Stomach (tissue), 9 donors: ENCODE data around the gene PWP1. TPM values are rescaled to one million over a fixed set of nuclear protein-coding genes. Genes with fewer than 3 reads are reported as not detected.

Source experiments
- DNase-seq, 2 donors: peaks; one replicate each; pipeline versions ENCODE4 v3.0.0 to v3.0.0-alpha.2; 2013 to 2019
- H3K27ac ChIP-seq, 5 donors: fragments of 200-600 bp in 4 of 5; sonication (generic) in 4 of 5; one replicate each; pipeline ENCODE4 v1.5.1; 2013 to 2019; ENCODE audit warnings: mild to moderate bottlenecking in 1 of 5, moderate library complexity in 1 of 5
- H3K27me3 ChIP-seq, 3 donors: fragments of 200-600 bp; sonication (generic); one replicate each; pipeline ENCODE4 v1.5.1; 2017 to 2019; ENCODE audit warnings: mixed run types in 1 of 3
- H3K36me3 ChIP-seq, 4 donors: fragments of 200-600 bp; sonication (generic); 1 replicate in 3 of 4; 2 replicates in 1 of 4; pipeline ENCODE4 v1.5.1; 2016 to 2019
- H3K4me1 ChIP-seq, 4 donors: fragments of 200-600 bp; sonication (generic); one replicate each; pipeline ENCODE4 v1.5.1; 2016 to 2019
- H3K4me3 ChIP-seq, 4 donors: fragments of 200-600 bp; sonication (generic) in 3 of 4; one replicate each; pipeline ENCODE4 v1.5.1; 2016 to 2019; ENCODE audit warnings: mild to moderate bottlenecking in 1 of 4
- H3K9me3 ChIP-seq, 4 donors: fragments of 200-600 bp; sonication (generic); one replicate each; pipeline ENCODE4 v1.5.1; 2016 to 2019
- CTCF ChIP-seq, 7 experiments: fragments of 450-650 bp in 4 of 7; fragments of 200-600 bp in 3 of 7; sonication (generic) in 3 of 7; IDR thresholded peaks; one replicate each; pipeline ENCODE4 v1.5.1; 2016 to 2019; ENCODE audit warnings: antibody characterized with exemption in 7 of 7, control low read depth in 2 of 7, mild to moderate bottlenecking in 1 of 7
- EP300 ChIP-seq: sonication (generic); formaldehyde crosslinking; IDR thresholded peaks from one replicate; pipeline ENCODE4 v1.6.1; 2017; ENCODE audit warnings: antibody characterized with exemption
- POLR2A ChIP-seq, 4 donors: fragments of 450-650 bp; IDR thresholded peaks; one replicate each; pipeline ENCODE4 v1.6.1; 2016; ENCODE audit warnings: antibody characterized with exemption in 4 of 4, control low read depth in 2 of 4, mild to moderate bottlenecking in 1 of 4, moderate library complexity in 1 of 4
- POLR2AphosphoS5 ChIP-seq, 3 donors: sonication (generic); formaldehyde crosslinking; IDR thresholded peaks; one replicate each; pipeline ENCODE4 v1.6.1; 2016; ENCODE audit warnings: antibody characterized with exemption in 3 of 3
- WGBS, 5 donors: extraction: QIAGEN DNeasy Blood & Tissue Kit in 3 of 5; methylation state at CpG; one replicate each; pipeline versions ENCODE4 v1.1.5 to v1.1.7; 2013 to 2018; 5-methylcytosine and 5-hydroxymethylcytosine counted together
- intact Hi-C: fragments of 100-400 bp; cut with DNase I; formaldehyde crosslinking; loops from one replicate; pipeline ENCODE4 v1.15.1; 2023; ENCODE audit warnings: low total_unique reads
- polyA plus RNA-seq, 3 donors: library from polyadenylated mRNA; stranded (reverse); fragments of 200-250 nt; gene quantifications; one replicate each; pipeline ENCODE4 v1.2.3, GENCODE V29; 2013
- total RNA-seq, 5 donors: library from RNA; depleted of rRNA; stranded (reverse); fragments of >200 nt; gene quantifications; one replicate each; pipeline versions ENCODE4 v1.1.0 to v1.2.3, GENCODE V29; 2014 to 2016
- donor health status: healthy with polysubstance abuse.
- donor health status: Bipolar disorder and iron deficiency.
- donor health status: healthy.

Gene PWP1
- total and polyA plus RNA-seq, 8 donors = 19.4 to 101 (median 41.2) TPM

GRCh38 chr12:107759410-107759809, 73.8 kb downstream of the PWP1 start:
- Histone ChIP-seq H3K4me3 (peak overlapping the region; percentile 83 to 92 (median 88)), H3K4me1 (peaks cover 27 to 39% (median 35%) of the 10 kb centered on the region in 4 donors), H3K36me3 (peaks cover 18 to 36% (median 34%) of the 10 kb centered on the region in 4 donors), H3K27me3 (no peaks in the 10 kb centered on the region), H3K9me3 (no peaks in the 10 kb centered on the region), H3K27ac (peak overlapping the region in 2 of 5 donors; percentile 79 to 86)
- peak in 1 of 2 donors; percentile 78 for DNase-seq
- 19 to 27% (median 20%) methylated on average over 3 of the region's 3 CpGs for WGBS, 5 donors
- TF ChIP-seq EP300 (no peak), CTCF (IDR thresholded peaks at IDR 0.05) (no peak), POLR2A (IDR thresholded peaks at IDR 0.05) (no peak), POLR2AphosphoS5 (IDR thresholded peaks at IDR 0.05) (peak in 1 of 3 donors; percentile 39)
- intact Hi-C loops = no loop called here

- H3K4me3 ChIP-seq = peak overlapping the region; percentile 83 to 92 (median 88)
- peaks cover 27 to 39% (median 35%) of the 10 kb centered on the region in 4 donors for H3K4me1 ChIP-seq
- intact Hi-C loops = no loop called here
- DNase-seq = peak in 1 of 2 donors; percentile 65
- H3K9me3 ChIP-seq = no peaks in the 10 kb centered on the region
- 1 to 2% (median 1%) methylated on average over 12 to 30 of the region's 30 CpGs for WGBS, 5 donors
- peaks cover 15 to 27% (median 25%) of the 10 kb centered on the region in 4 donors for H3K36me3 ChIP-seq
- TF ChIP-seq POLR2A (IDR thresholded peaks at IDR 0.05) (no peak), EP300 (no peak), POLR2AphosphoS5 (IDR thresholded peaks at IDR 0.05) (no peak), CTCF (IDR thresholded peaks at IDR 0.05) (no peak)
- peak overlapping the region; percentile 73 to 88 (median 82) for H3K27ac ChIP-seq
- no peaks in the 10 kb centered on the region for H3K27me3 ChIP-seq
Measured at GRCh38 chr12:107760207-107760808, 74.7 kb downstream of the PWP1 start.

- peaks cover 27 to 39% (median 35%) of the 10 kb centered on the region in 4 donors for H3K4me1 ChIP-seq
- peak within 1 kb of the TSS; percentile 83 to 92 (median 88) for H3K4me3 ChIP-seq
- peak; percentile 95 to 99 for DNase-seq
- TF ChIP-seq POLR2AphosphoS5 (IDR thresholded peaks at IDR 0.05) = peak; percentile 83 to 97 (median 93)
- TF ChIP-seq EP300 = no peak
- peak in 2 of 7 experiments; percentile 47 to 49 for TF ChIP-seq CTCF (IDR thresholded peaks at IDR 0.05)
- TF ChIP-seq POLR2A (IDR thresholded peaks at IDR 0.05) = peak in 1 of 4 donors; percentile 17
- WGBS, 5 donors = 0 to 1% (median 0%) methylated on average over 2 to 83 of the region's 83 CpGs
- intact Hi-C loops = no loop called here
- peak within 1 kb of the TSS; percentile 73 to 88 (median 82) for H3K27ac ChIP-seq
- H3K36me3 ChIP-seq = peaks cover 9 to 20% (median 18%) of the 10 kb centered on the region in 4 donors
- H3K9me3 ChIP-seq = no peaks in the 10 kb centered on the region
- H3K27me3 ChIP-seq = no peaks in the 10 kb centered on the region
Measured at GRCh38 chr12:107760809-107761501, 75.4 kb downstream of the PWP1 start, which contains the start of gene PRDM4. Gene PRDM4 (minus strand): TSS chr12:107761137. CDS start chr12:107760515, 622 bp downstream.

GRCh38 chr12:107761502-107761904, 75.9 kb downstream of the PWP1 start:
- intact Hi-C loops = no loop called here
- TF ChIP-seq EP300 = no peak
- TF ChIP-seq POLR2AphosphoS5 (IDR thresholded peaks at IDR 0.05) = no peak
- TF ChIP-seq CTCF (IDR thresholded peaks at IDR 0.05) = no peak
- no peak for TF ChIP-seq POLR2A (IDR thresholded peaks at IDR 0.05)
- 1 to 6% (median 4%) methylated on average over 12 of the region's 12 CpGs for WGBS, 5 donors

More at GRCh38 chr12:107761502-107761904, 75.9 kb downstream of the PWP1 start:
- Histone ChIP-seq H3K27me3 (no peaks in the 10 kb centered on the region), H3K27ac (peak overlapping the region; percentile 11 to 86 (median 44)), H3K4me1 (peaks cover 27 to 39% (median 35%) of the 10 kb centered on the region in 4 donors), H3K4me3 (peak overlapping the region; percentile 83 to 92 (median 88)), H3K9me3 (no peaks in the 10 kb centered on the region), H3K36me3 (peaks cover 3 to 15% (median 13%) of the 10 kb centered on the region in 4 donors)
- peak in 1 of 2 donors; percentile 36 for DNase-seq
